Transverse colon (tissue), 3 donors: ENCODE measurements around the gene PSMC2.

Source experiments
- CTCF ChIP-seq, 5 experiments: fragments of 200-600 bp in 3 of 5; fragments of 450-650 bp in 2 of 5; sonication (generic) in 3 of 5; IDR thresholded peaks; 1 replicate in 2 of 5; 2 replicates in 3 of 5; pipeline ENCODE4 v1.5.1; 2016 to 2017; ENCODE audit warnings: antibody characterized with exemption in 5 of 5, inconsistent platforms in 3 of 5, mild to moderate bottlenecking in 2 of 5, moderate library complexity in 1 of 5
- EP300 ChIP-seq: sonication (generic); formaldehyde crosslinking; IDR thresholded peaks from one replicate; pipeline ENCODE4 v1.6.1; 2017; ENCODE audit warnings: antibody characterized with exemption, low read depth

- TF ChIP-seq CTCF (IDR thresholded peaks at IDR 0.05) (no peak), EP300 (no peak)
Measured at GRCh38 chr7:103381280-103382031, 34.0 kb downstream of the PSMC2 start.
